ENCODE data around the gene GXYLT2.

The GXYLT2 gene

GRCh38 chr3:73018298-73018697 is 130.5 kb downstream of the GXYLT2 start:
- no peak for DNase-seq (ENCODE audit: low read depth)

GRCh38 chr3:73018790-73019441 is 131.1 kb downstream of the GXYLT2 start:
- no peak for DNase-seq (ENCODE audit: low read depth)

GRCh38 chr3:73021301-73021835 is 133.5 kb downstream of the GXYLT2 start:
- no peak for DNase-seq (ENCODE audit: low read depth)

- no peak for DNase-seq (ENCODE audit: low read depth)
These were observed 137.0 kb downstream of the GXYLT2 start for GRCh38 chr3:73024836-73025235.

- no peak for DNase-seq (ENCODE audit: low read depth)
These were observed 138.4 kb downstream of the GXYLT2 start for GRCh38 chr3:73026111-73026759.
